ENCODE data around the gene RPL7A.

The RPL7A gene

DNA sequence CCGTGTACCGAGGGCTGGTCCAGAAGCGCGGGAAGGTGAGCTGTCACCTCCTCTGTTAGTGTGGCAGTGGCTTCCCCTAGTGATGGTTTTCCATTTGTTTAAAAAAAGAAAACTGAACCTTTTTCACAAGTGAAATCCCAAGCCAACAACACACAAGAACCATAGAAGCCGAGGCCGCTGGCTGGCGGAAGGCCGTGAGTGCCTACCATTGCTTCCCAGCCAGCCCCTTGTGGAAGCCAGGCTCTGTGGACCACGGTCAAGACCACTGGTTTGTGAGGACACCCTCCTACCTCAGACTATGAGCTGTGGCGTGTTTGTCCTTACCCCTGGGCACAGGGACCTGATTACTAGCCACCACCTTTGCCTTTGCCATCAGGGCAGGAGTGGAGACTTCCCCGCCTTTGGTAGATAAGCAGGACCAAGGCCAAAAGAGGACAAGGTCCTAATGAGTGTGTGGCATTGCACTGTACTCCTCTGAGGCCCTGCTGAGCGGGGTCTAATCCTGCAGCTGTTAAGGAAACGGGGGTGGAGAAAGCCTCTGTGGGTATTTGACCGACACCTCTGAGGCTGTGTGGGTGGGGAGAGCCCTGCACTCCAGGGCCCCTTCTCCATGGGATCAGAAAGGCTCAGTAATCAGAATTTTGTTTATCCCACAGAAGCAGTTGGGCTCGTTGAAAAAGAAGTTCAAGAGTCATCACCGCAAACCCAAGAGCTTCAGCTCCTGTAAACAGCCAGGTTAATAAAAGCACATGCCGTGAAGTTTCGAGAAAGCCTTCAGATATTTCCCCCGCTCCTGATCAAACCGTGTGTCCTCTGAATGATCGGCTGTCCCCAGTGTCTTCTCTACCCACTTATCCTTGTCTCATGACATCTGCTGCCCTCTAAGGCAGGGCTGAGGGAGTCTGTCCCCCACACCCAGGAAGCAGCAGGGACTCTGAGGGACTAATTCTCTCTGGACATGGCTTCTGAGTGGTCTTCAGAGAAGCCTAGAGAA lies 12.7 kb downstream of the RPL7A start:
- TF ChIP-seq, protein P1, sequence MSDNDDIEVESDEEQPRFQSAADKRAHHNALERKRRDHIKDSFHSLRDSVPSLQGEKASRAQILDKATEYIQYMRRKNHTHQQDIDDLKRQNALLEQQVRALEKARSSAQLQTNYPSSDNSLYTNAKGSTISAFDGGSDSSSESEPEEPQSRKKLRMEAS (IDR thresholded peaks at IDR 0.05; ENCODE audit: low read depth, low read length): no peak
- TF ChIP-seq POLR2A (IDR thresholded peaks at IDR 0.05; ENCODE audit: extremely low read depth, insufficient read length): peak; percentile 5
- no peak overlapping the region for H3K4me3 ChIP-seq (ENCODE audit: low read depth, low read length)
- DNase-seq (ENCODE audit: low read depth): no peak

DNA sequence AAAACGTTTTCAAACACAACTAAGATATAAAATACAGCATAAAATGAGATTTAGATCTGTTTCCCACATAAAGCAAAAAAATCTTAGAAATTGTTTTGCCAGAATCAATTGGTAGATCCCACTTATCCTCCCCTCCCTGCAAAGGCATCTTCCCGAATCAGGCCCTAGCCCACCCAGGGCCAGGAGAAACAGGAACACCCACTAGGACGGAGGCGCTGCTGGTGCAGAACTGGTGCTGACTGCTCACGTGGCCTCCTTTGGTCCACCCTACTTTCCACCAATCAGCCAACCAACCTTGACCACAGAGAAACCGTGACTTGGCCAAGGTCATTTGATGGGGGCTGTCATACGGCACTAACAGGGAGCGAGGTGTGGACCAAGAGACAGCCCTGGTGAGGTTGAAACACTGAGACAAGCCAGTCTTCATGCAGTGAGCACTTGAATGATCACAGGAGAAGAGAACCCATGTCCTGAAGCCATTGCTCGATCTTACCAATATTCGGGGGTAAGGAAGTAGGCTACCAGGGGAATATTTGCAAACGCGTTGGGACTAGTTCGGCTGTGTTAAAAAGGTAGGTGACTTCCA lies 13.6 kb downstream of the RPL7A start:
- DNase-seq (ENCODE audit: low read depth): no peak
- TF ChIP-seq MYC (IDR thresholded peaks at IDR 0.05; ENCODE audit: low read depth, low read length): no peak
- TF ChIP-seq POLR2A (IDR thresholded peaks at IDR 0.05; ENCODE audit: extremely low read depth, insufficient read length): no peak
- TF ChIP-seq, protein P2, sequence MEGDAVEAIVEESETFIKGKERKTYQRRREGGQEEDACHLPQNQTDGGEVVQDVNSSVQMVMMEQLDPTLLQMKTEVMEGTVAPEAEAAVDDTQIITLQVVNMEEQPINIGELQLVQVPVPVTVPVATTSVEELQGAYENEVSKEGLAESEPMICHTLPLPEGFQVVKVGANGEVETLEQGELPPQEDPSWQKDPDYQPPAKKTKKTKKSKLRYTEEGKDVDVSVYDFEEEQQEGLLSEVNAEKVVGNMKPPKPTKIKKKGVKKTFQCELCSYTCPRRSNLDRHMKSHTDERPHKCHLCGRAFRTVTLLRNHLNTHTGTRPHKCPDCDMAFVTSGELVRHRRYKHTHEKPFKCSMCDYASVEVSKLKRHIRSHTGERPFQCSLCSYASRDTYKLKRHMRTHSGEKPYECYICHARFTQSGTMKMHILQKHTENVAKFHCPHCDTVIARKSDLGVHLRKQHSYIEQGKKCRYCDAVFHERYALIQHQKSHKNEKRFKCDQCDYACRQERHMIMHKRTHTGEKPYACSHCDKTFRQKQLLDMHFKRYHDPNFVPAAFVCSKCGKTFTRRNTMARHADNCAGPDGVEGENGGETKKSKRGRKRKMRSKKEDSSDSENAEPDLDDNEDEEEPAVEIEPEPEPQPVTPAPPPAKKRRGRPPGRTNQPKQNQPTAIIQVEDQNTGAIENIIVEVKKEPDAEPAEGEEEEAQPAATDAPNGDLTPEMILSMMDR (IDR thresholded peaks at IDR 0.05; ENCODE audit: low read depth, low read length): no peak
- TF ChIP-seq, protein P1 (IDR thresholded peaks at IDR 0.05; ENCODE audit: low read depth, low read length): no peak
- no peak overlapping the region for H3K4me3 ChIP-seq (ENCODE audit: low read depth, low read length)

DNA sequence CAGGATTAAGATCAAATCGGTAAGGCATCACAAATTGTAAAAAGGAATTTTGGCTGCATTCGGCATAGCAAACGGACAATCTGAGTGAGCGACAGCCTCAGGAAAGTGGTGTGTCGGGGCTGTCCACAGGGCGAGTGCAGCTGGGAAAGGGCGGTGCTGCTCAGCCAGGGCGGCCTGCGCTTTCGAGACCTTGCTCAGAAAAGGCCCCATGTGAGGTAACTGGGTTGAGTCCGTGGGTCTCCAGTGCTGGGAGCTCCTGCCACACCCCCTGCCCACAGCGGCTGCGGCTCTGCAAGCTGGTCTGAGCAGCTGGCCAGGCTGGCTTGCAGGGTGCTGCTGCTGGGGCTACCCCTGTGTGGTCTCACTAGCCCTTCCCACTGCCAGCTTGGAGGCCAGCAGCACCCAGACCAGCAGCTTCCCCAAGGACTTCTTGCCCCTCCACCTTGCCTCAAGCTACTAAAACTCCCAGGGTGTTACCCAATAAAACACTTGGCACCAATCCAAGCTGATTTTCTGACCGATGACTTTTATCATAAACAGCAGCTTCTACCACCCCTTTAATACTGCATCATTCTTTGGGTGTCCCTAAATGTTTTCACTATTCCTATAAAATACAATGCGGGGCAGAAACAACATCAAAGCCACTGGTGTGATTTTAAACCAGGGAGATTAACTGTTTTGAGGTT lies 14.5 kb downstream of the RPL7A start:
- no peak overlapping the region for H3K4me3 ChIP-seq (ENCODE audit: low read depth, low read length)
- TF ChIP-seq, protein P1 (IDR thresholded peaks at IDR 0.05; ENCODE audit: low read depth, low read length): no peak
- TF ChIP-seq, protein P2 (IDR thresholded peaks at IDR 0.05; ENCODE audit: low read depth, low read length): no peak
- TF ChIP-seq MYC (IDR thresholded peaks at IDR 0.05; ENCODE audit: low read depth, low read length) (no peak), POLR2A (IDR thresholded peaks at IDR 0.05; ENCODE audit: extremely low read depth, insufficient read length) (no peak)
- DNase-seq (ENCODE audit: low read depth): no peak

DNA sequence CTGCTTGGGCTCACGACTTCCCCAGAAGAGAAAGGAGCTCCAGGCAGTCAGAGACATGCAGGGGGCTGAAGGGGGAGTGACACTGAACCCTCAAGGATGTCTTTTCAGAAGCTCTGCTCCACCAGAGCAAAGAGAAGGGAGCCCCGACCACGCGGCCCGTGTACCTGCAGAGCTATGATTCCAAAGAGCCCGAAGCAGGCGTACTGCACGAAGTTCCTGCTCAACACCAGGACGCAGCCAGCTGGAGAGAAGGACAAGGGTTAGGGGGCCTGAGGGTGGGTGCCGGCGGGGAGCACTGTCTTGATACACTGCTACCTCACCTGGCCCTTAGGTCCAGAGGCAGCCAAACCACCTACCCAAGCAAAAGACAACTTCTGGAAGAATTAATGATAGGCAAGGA lies 18.4 kb downstream of the RPL7A start:
- no peak for DNase-seq (ENCODE audit: low read depth)
- H3K4me3 ChIP-seq (ENCODE audit: low read depth, low read length): no peak overlapping the region
- TF ChIP-seq, protein P1 (IDR thresholded peaks at IDR 0.05; ENCODE audit: low read depth, low read length): no peak
- TF ChIP-seq, protein P2 (IDR thresholded peaks at IDR 0.05; ENCODE audit: low read depth, low read length): no peak
- no peak for TF ChIP-seq POLR2A (IDR thresholded peaks at IDR 0.05; ENCODE audit: extremely low read depth, insufficient read length)
- TF ChIP-seq MYC (IDR thresholded peaks at IDR 0.05; ENCODE audit: low read depth, low read length): no peak

DNA sequence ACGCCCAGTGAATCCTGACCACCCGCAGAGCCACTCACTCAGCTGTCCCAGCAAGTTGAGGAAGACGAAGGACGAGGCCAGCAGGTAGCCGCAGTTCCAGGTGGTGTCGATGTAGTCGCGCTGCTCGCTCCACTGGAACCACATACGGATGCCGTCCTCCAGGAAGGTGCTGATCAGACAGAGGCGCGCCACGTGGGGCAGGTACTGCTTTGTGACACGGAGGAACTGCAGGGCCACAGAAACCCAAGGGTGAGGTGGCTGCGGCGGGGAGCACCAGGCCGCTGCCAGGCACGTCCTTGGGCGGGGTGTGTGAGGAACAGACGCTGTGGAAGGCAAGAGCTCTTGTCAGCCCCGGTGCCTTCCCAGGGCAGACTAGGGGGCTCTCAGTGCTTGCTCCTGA lies 19.2 kb downstream of the RPL7A start:
- H3K4me3 ChIP-seq (ENCODE audit: low read depth, low read length): no peak overlapping the region
- no peak for DNase-seq (ENCODE audit: low read depth)
- TF ChIP-seq, protein P1 (IDR thresholded peaks at IDR 0.05; ENCODE audit: low read depth, low read length): no peak
- TF ChIP-seq MYC (IDR thresholded peaks at IDR 0.05; ENCODE audit: low read depth, low read length): no peak
- TF ChIP-seq POLR2A (IDR thresholded peaks at IDR 0.05; ENCODE audit: extremely low read depth, insufficient read length): no peak
- TF ChIP-seq, protein P2 (IDR thresholded peaks at IDR 0.05; ENCODE audit: low read depth, low read length): no peak
